ENCODE data around the gene DNAH1.

The DNAH1 gene

DNA sequence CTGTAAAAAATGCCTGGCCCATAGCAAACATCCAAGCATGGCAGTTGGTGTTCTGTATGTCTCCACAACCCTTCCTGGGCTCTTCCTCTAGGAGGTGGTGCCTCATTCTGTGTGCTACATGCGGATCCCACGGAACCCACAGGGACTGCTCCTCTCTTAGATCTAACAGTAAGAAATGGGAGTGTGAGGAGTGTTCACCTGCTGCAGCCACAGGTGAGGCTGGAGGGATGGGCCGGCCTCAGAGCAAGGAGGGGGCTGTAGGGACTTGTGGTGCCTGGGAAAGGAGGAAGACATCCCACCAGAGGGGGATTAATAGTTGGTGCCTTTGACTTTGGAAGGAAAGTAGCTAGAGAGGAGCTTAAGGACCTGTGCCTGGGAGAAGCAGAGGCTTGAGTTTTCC, 106.5 kb downstream of the DNAH1 start:
- TF ChIP-seq, protein P1, sequence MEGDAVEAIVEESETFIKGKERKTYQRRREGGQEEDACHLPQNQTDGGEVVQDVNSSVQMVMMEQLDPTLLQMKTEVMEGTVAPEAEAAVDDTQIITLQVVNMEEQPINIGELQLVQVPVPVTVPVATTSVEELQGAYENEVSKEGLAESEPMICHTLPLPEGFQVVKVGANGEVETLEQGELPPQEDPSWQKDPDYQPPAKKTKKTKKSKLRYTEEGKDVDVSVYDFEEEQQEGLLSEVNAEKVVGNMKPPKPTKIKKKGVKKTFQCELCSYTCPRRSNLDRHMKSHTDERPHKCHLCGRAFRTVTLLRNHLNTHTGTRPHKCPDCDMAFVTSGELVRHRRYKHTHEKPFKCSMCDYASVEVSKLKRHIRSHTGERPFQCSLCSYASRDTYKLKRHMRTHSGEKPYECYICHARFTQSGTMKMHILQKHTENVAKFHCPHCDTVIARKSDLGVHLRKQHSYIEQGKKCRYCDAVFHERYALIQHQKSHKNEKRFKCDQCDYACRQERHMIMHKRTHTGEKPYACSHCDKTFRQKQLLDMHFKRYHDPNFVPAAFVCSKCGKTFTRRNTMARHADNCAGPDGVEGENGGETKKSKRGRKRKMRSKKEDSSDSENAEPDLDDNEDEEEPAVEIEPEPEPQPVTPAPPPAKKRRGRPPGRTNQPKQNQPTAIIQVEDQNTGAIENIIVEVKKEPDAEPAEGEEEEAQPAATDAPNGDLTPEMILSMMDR (IDR thresholded peaks at IDR 0.05; ENCODE audit: low read depth, low read length, missing control alignments) = no peak
- no peak overlapping the region for H3K27ac ChIP-seq
- H3K4me3 ChIP-seq (ENCODE audit: low read depth, low read length) = no peak overlapping the region
- H3K27me3 ChIP-seq (replicated peaks) = no peaks in the 10 kb centered on the region
- in situ Hi-C loops (cut with HindIII; ENCODE audit: low pct_ligation_motif_present, low sequenced_read_pairs) = no loop called here
- DNase-seq = no peak
- H3K36me3 ChIP-seq (replicated peaks) = no peaks in the 10 kb centered on the region

DNA sequence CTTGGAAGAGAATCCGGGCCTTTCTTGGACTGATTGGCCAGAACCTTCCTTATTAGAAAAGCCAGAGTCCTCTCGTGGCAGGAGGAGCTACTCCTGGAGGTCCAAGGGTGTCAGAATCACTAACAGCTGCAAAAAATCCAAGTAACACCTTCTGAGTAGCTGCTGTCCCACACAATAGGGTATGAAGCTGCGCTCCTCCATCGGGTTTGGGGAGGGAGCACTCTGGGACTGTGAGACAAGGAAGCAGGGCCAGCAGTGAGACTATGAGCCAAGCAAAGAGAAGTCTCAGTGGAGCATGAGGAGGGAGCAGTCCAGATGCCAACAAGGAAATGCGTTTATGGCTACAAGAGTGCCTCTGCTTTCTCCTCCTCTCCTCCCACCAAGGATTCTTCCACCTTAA, 107.1 kb downstream of the DNAH1 start:
- TF ChIP-seq, protein P1 (IDR thresholded peaks at IDR 0.05; ENCODE audit: low read depth, low read length, missing control alignments) = no peak
- Histone ChIP-seq H3K27ac (no peak overlapping the region), H3K27me3 (replicated peaks) (no peaks in the 10 kb centered on the region), H3K4me3 (ENCODE audit: low read depth, low read length) (no peak overlapping the region), H3K36me3 (replicated peaks) (no peaks in the 10 kb centered on the region)
- DNase-seq = no peak
- in situ Hi-C loops (cut with HindIII; ENCODE audit: low pct_ligation_motif_present, low sequenced_read_pairs) = no loop called here

DNA sequence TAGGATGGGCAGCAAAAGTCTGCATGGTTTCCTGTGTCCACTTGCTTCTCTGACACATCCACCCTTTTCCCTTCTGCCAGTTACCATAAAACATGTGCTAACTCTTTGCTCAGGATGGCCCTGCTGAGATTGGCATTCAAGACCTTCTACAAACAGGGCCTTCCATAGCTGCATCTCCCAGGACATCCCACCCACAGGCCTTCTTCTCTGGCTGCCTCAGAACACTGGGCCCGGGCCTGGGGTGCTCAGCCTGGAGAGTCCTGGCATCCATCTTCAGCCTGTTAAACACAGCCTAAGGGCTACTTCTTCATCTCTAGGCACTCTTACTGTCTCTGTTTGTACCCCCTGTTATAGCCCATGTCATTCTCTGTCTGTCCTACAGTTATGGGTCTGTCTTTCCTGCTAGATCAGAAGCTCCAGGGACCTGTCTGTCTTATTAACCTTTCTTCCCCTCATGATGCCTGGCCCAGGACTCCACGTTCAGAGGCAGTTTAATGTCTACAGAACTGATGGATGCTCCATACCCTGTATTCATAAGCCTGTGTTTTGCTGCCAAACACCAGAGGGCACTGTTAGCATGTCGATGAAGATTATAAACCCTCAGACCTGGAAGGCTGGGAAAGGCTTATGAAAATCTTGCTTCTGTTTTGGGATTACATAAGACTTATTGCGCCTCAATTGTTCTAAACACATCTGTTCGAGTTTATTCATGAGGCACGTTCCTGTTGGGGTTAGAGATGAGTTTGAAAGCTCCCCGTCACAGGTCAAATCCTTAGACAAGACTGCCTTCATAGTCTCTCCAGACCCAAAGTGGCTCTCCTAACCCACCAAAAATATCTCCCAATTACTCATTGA, 112.3 kb downstream of the DNAH1 start:
- peak; percentile 70 for DNase-seq
- no peak overlapping the region for H3K4me3 ChIP-seq (ENCODE audit: low read depth, low read length)
- TF ChIP-seq, protein P1 (IDR thresholded peaks at IDR 0.05; ENCODE audit: low read depth, low read length, missing control alignments) = peak; percentile 86
- in situ Hi-C loops (cut with HindIII; ENCODE audit: low pct_ligation_motif_present, low sequenced_read_pairs) = no loop called here
- H3K36me3 ChIP-seq (replicated peaks) = no peaks in the 10 kb centered on the region
- H3K27ac ChIP-seq = no peak overlapping the region
- no peaks in the 10 kb centered on the region for H3K27me3 ChIP-seq (replicated peaks)

DNA sequence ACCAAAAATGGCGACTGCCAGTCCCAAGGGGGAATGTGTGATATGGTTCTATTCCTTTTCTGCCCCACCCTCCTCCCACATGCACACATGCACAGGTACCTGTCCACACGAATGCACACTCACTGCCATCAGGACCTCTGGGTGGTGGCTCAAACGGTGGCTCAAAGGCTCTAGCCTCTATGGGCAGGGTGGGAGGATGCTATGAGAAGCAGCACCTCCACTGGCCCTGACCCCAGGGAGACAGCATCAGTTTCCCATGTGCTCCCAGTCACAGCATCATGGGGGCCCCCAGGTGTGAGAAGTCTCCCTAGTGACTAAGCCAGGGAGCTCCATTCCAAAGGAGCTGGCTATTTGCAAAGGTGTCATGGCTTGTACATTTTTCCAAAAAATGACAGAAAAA, 112.9 kb downstream of the DNAH1 start:
- no peak for DNase-seq
- in situ Hi-C loops (cut with HindIII; ENCODE audit: low pct_ligation_motif_present, low sequenced_read_pairs) = no loop called here
- TF ChIP-seq, protein P1 (IDR thresholded peaks at IDR 0.05; ENCODE audit: low read depth, low read length, missing control alignments) = no peak
- H3K27ac ChIP-seq = no peak overlapping the region
- no peaks in the 10 kb centered on the region for H3K36me3 ChIP-seq (replicated peaks)
- no peaks in the 10 kb centered on the region for H3K27me3 ChIP-seq (replicated peaks)
- no peak overlapping the region for H3K4me3 ChIP-seq (ENCODE audit: low read depth, low read length)

DNA sequence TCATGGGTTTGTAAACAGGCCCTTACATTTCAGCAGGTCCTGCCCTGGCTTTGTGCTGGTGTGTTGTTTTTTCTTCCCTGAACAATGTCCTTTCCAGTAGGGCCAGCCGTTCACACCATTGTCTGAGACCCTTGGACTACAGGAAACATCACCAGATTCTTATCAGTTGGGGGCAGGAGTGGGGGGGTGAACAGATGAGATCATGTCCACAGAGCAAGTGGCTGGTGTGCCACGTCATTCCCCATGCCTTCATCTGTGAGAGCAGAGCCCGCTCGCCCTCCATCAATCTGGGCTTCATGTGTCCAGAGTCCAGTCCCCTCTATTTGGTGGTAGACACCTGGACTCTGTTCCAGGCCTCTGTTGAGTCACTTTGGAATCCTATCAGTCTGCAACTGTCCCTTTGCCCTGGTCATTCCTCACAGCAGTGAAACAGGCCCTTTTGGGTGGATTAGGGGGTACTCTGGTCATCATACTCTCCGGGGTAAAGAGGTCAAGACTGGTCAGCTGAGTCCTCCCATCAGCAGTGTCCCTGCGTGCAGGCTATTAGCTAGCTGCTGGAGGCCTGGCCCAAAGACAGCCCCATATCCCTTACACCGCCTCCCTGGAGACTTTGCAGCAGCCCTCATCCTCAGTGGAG, 113.8 kb downstream of the DNAH1 start:
- Histone ChIP-seq H3K27me3 (replicated peaks) (no peaks in the 10 kb centered on the region), H3K36me3 (replicated peaks) (no peaks in the 10 kb centered on the region), H3K4me3 (ENCODE audit: low read depth, low read length) (no peak overlapping the region), H3K27ac (no peak overlapping the region)
- TF ChIP-seq, protein P1 (IDR thresholded peaks at IDR 0.05; ENCODE audit: low read depth, low read length, missing control alignments) = no peak
- in situ Hi-C loops (cut with HindIII; ENCODE audit: low pct_ligation_motif_present, low sequenced_read_pairs) = no loop called here
- peak; percentile 41 for DNase-seq

Data from brain microvascular endothelial cell (primary cell).